H9 (cell line): Measurements from ENCODE around the gene ADGRG2. TPM values are rescaled to one million over a fixed set of nuclear protein-coding genes. Genes with fewer than 3 reads are reported as not detected.

Source experiments
- DNase-seq: peaks from one replicate; pipeline ENCODE4 v3.0.0-alpha.2; 2017
- H2AFZ ChIP-seq: one replicate; pipeline ENCODE4 v1.6.1; 2013; ENCODE audit warnings: mild to moderate bottlenecking, low read length, control low read depth, moderate library complexity
- H2AK5ac ChIP-seq: 2 replicates; pipeline ENCODE4 v1.6.1; 2013; ENCODE audit warnings: low read length, control low read depth, mixed read lengths; ENCODE audit not compliant: insufficient read length
- H2BK120ac ChIP-seq: one replicate; pipeline ENCODE4 v1.6.1; 2013; ENCODE audit warnings: low read depth, mild to moderate bottlenecking, low read length, control low read depth, inconsistent platforms; ENCODE audit not compliant: poor library complexity, severe bottlenecking
- H2BK12ac ChIP-seq: 2 replicates; pipeline ENCODE4 v1.6.1; 2013; ENCODE audit warnings: low read length, control low read depth, mixed read lengths, low read depth; ENCODE audit not compliant: insufficient read length
- H2BK15ac ChIP-seq: 2 replicates; pipeline ENCODE4 v1.6.1; 2013; ENCODE audit warnings: low read depth, low read length, control low read depth
- H2BK20ac ChIP-seq: one replicate; pipeline ENCODE4 v1.6.1; 2013; ENCODE audit warnings: low read depth, mild to moderate bottlenecking, low read length, control low read depth, inconsistent platforms; ENCODE audit not compliant: poor library complexity, severe bottlenecking
- H2BK5ac ChIP-seq: 2 replicates; pipeline ENCODE4 v1.6.1; 2013; ENCODE audit warnings: low read length, control low read depth, mixed read lengths; ENCODE audit not compliant: insufficient read length
- H3K14ac ChIP-seq: 2 replicates; pipeline ENCODE4 v1.6.1; 2013; ENCODE audit warnings: low read length, control low read depth; ENCODE audit not compliant: insufficient read depth
- H3K18ac ChIP-seq: 2 replicates; pipeline ENCODE4 v1.6.1; 2013; ENCODE audit warnings: low read depth, mild to moderate bottlenecking, mixed read lengths, low read length, control low read depth; ENCODE audit not compliant: insufficient read length
- H3K23ac ChIP-seq: 2 replicates; pipeline ENCODE4 v1.6.1; 2013; ENCODE audit warnings: low read length, control low read depth, mixed read lengths, low read depth; ENCODE audit not compliant: insufficient read length
- H3K23me2 ChIP-seq: 2 replicates; pipeline ENCODE4 v1.6.1; 2013; ENCODE audit warnings: low read depth, mild to moderate bottlenecking, mixed read lengths, low read length, control low read depth; ENCODE audit not compliant: insufficient read length, poor library complexity, severe bottlenecking
- H3K27ac ChIP-seq: 2 replicates; pipeline ENCODE4 v1.5.1; 2013; ENCODE audit warnings: low read length, control low read depth, mixed read lengths, low read depth; ENCODE audit not compliant: insufficient read length
- H3K27me3 ChIP-seq: 2 replicates; pipeline ENCODE4 v1.6.1; 2013; ENCODE audit warnings: low read length, control low read depth, inconsistent platforms; ENCODE audit not compliant: insufficient read depth
- H3K4ac ChIP-seq: 2 replicates; pipeline ENCODE4 v1.6.1; 2013; ENCODE audit warnings: low read depth, mild to moderate bottlenecking, control low read depth, inconsistent platforms, low read length, moderate library complexity
- H3K4me1 ChIP-seq: 2 replicates; pipeline ENCODE4 v1.6.1; 2013; ENCODE audit warnings: low read length, control low read depth, inconsistent platforms; ENCODE audit not compliant: insufficient read depth
- H3K4me2 ChIP-seq: 2 replicates; pipeline ENCODE4 v1.6.1; 2013; ENCODE audit warnings: low read length, control low read depth, mixed read lengths; ENCODE audit not compliant: insufficient read length, insufficient read depth
- H3K56ac ChIP-seq: 2 replicates; pipeline ENCODE4 v1.6.1; 2013; ENCODE audit warnings: low read depth, mild to moderate bottlenecking, mixed read lengths, low read length, control low read depth; ENCODE audit not compliant: insufficient read length
- H3K79me1 ChIP-seq: 2 replicates; pipeline ENCODE4 v1.6.1; 2013; ENCODE audit warnings: low read depth, mild to moderate bottlenecking, moderate library complexity, low read length, control low read depth, inconsistent platforms; ENCODE audit not compliant: insufficient read depth, poor library complexity, severe bottlenecking
- H3K79me2 ChIP-seq: 2 replicates; pipeline ENCODE4 v1.6.1; 2013; ENCODE audit warnings: low read length, control low read depth, inconsistent platforms; ENCODE audit not compliant: insufficient read depth
- H3K9ac ChIP-seq: 2 replicates; pipeline ENCODE4 v1.6.1; 2013; ENCODE audit warnings: low read length, control low read depth, mixed read lengths; ENCODE audit not compliant: insufficient read length; ENCODE audit errors: extremely low read depth
- H3K9me3 ChIP-seq: one replicate; pipeline ENCODE4 v1.6.1; 2013; ENCODE audit warnings: low read depth, low read length, inconsistent platforms; ENCODE audit not compliant: control insufficient read depth
- H3T11ph ChIP-seq: one replicate; pipeline ENCODE4 v1.6.1; 2013; ENCODE audit warnings: mild to moderate bottlenecking, low read length, control low read depth, inconsistent platforms
- H4K20me1 ChIP-seq: one replicate; pipeline ENCODE4 v1.6.1; 2013; ENCODE audit not compliant: control insufficient read depth, insufficient read length, insufficient read depth
- H4K5ac ChIP-seq: 2 replicates; pipeline ENCODE4 v1.6.1; 2013; ENCODE audit warnings: low read depth, mild to moderate bottlenecking, mixed read lengths, low read length, control low read depth; ENCODE audit not compliant: insufficient read length
- H4K8ac ChIP-seq: replicated peaks from 2 replicates; pipeline ENCODE4 v1.6.1; 2013; ENCODE audit warnings: low read length, control low read depth, mixed read lengths, low read depth; ENCODE audit not compliant: insufficient read length
- H4K91ac ChIP-seq: 2 replicates; pipeline ENCODE4 v1.6.1; 2013; ENCODE audit warnings: low read depth, mild to moderate bottlenecking, moderate library complexity, mixed read lengths, low read length, control low read depth; ENCODE audit not compliant: insufficient read length
- H3K27ac Mint-ChIP-seq, 3 experiments: 2 replicates in 2 of 3; 3 replicates in 1 of 3; pipeline ENCODE4 v1.8.0; 2020 to 2021; ENCODE audit warnings: mixed read lengths in 3 of 3, mild to moderate bottlenecking in 1 of 3, moderate library complexity in 1 of 3
- H3K27me3 Mint-ChIP-seq: 2 replicates; pipeline ENCODE4 v1.8.0; 2021; ENCODE audit warnings: low read depth, mild to moderate bottlenecking, moderate library complexity, mixed read lengths
- H3K36me3 Mint-ChIP-seq, 3 experiments: 2 replicates in 2 of 3; 3 replicates in 1 of 3; pipeline ENCODE4 v1.8.0; 2020 to 2021; ENCODE audit warnings: low read depth in 3 of 3, mixed read lengths in 3 of 3; ENCODE audit not compliant: insufficient read depth in 1 of 3
- H3K4me1 Mint-ChIP-seq, 2 experiments: 2 replicates each; pipeline ENCODE4 v1.8.0; 2020; ENCODE audit warnings: mixed read lengths in 2 of 2
- H3K4me3 Mint-ChIP-seq, 2 experiments: 2 replicates in 1 of 2; 3 replicates in 1 of 2; pipeline ENCODE4 v1.8.0; 2020 to 2021; ENCODE audit warnings: mild to moderate bottlenecking in 2 of 2, mixed read lengths in 2 of 2, moderate library complexity in 1 of 2
- H3K9me3 Mint-ChIP-seq, 2 experiments: 2 replicates in 1 of 2; 3 replicates in 1 of 2; pipeline ENCODE4 v1.8.0; 2020; ENCODE audit warnings: mild to moderate bottlenecking in 2 of 2, mixed read lengths in 2 of 2, moderate library complexity in 1 of 2
- CTCF ChIP-seq: fragments of 200-600 bp; sonication (generic); conservative IDR thresholded peaks from 3 replicates; pipeline ENCODE4 v1.8.0; 2021; ENCODE audit warnings: antibody characterized with exemption, mild to moderate bottlenecking
- total RNA-seq: library from RNA; stranded (reverse); gene quantifications from 2 replicates; pipeline ENCODE4 v1.2.1, GENCODE V29; 2021

The ADGRG2 gene
- total RNA-seq, 1 experiment from 2014 or later = 6.8 TPM

- peaks cover 1 to 10% (median 10%) of the 10 kb centered on the region in 3 experiments; a peak in 4 of 7 replicates for H3K36me3 Mint-ChIP-seq
- H3K4me3 Mint-ChIP-seq = peak overlapping the region in 1 of 2 experiments; percentile 17; a peak in 1 of 5 replicates
- H2BK5ac ChIP-seq = no peak overlapping the region
- no peaks in the 10 kb centered on the region for H3K27me3 ChIP-seq
- no peak overlapping the region for H2BK15ac ChIP-seq
- no peak overlapping the region for H3K56ac ChIP-seq
- no peaks in the 10 kb centered on the region for H3K23me2 ChIP-seq
- H4K8ac ChIP-seq = no peak overlapping the region
- no peak overlapping the region for H3K23ac ChIP-seq
- no peak overlapping the region for H2AFZ ChIP-seq
- H3K79me2 ChIP-seq = no peaks in the 10 kb centered on the region
- H3K27ac ChIP-seq = no peak overlapping the region
- no peak overlapping the region for H2AK5ac ChIP-seq
- DNase-seq = no peak
- no peaks in the 10 kb centered on the region for H4K20me1 ChIP-seq
- TF ChIP-seq CTCF = no peak
- no peaks in the 10 kb centered on the region for H3K79me1 ChIP-seq
- peaks cover 7% of the 10 kb centered on the region for H3K9me3 ChIP-seq
- no peak overlapping the region for H2BK120ac ChIP-seq
- H3K18ac ChIP-seq = no peak overlapping the region
- no peak overlapping the region for H3K4me2 ChIP-seq
- H3K27me3 Mint-ChIP-seq = no peaks in the 10 kb centered on the region
- H4K5ac ChIP-seq = no peak overlapping the region
- H3T11ph ChIP-seq = no peak overlapping the region
- peaks cover 4% of the 10 kb centered on the region; the same call in 1 of the 2 replicates for H3K4me1 ChIP-seq
- H3K9ac ChIP-seq = no peak overlapping the region
- H3K27ac Mint-ChIP-seq = peak overlapping the region in 1 of 3 experiments; percentile 63; a peak in 2 of 7 replicates
- H4K91ac ChIP-seq = no peak overlapping the region
- H3K4ac ChIP-seq = no peak overlapping the region
- peaks cover 15 to 25% of the 10 kb centered on the region in 2 experiments for H3K4me1 Mint-ChIP-seq
- H2BK12ac ChIP-seq = no peak overlapping the region
- peaks cover 48 to 52% of the 10 kb centered on the region in 2 experiments for H3K9me3 Mint-ChIP-seq
- H2BK20ac ChIP-seq = no peak overlapping the region
- no peak overlapping the region for H3K14ac ChIP-seq
Measured at GRCh38 chrX:18996536-18996935, 125.7 kb downstream of the ADGRG2 start.
